Gastroesophageal sphincter (tissue), 4 donors: ENCODE results near the gene CHD9NB. TPM values are rescaled to one million over a fixed set of nuclear protein-coding genes. Genes with fewer than 3 reads are reported as not detected.

ENCODE experiments used
- ATAC-seq: fragments of 150-250 bp; one replicate; pipeline ENCODE4 v1.9.1; 2016; ENCODE audit warnings: mild to moderate bottlenecking, moderate library complexity
- H3K27ac ChIP-seq, 4 donors: fragments of 200-600 bp; sonication (generic) in 3 of 4; 1 replicate in 3 of 4; 2 replicates in 1 of 4; pipeline ENCODE4 v1.5.1; 2016 to 2019
- H3K27me3 ChIP-seq: fragments of 200-600 bp; sonication (generic); one replicate; pipeline ENCODE4 v1.5.1; 2019
- H3K36me3 ChIP-seq, 2 donors: fragments of 200-600 bp; sonication (generic); one replicate each; pipeline ENCODE4 v1.5.1; 2019; ENCODE audit warnings: control low read depth in 1 of 2
- H3K4me1 ChIP-seq, 3 donors: fragments of 200-600 bp; sonication (generic); 1 replicate in 2 of 3; 2 replicates in 1 of 3; pipeline ENCODE4 v1.5.1; 2016 to 2019; ENCODE audit warnings: control low read depth in 2 of 3
- H3K4me3 ChIP-seq, 2 donors: fragments of 200-600 bp; sonication (generic); one replicate each; pipeline ENCODE4 v1.5.1; 2019; ENCODE audit warnings: mild to moderate bottlenecking in 1 of 2, moderate library complexity in 1 of 2
- H3K9me3 ChIP-seq, 3 donors: fragments of 200-600 bp; sonication (generic); one replicate each; pipeline ENCODE4 v1.5.1; 2017 to 2019; ENCODE audit warnings: control low read depth in 2 of 3
- EP300 ChIP-seq: sonication (generic); formaldehyde crosslinking; IDR thresholded peaks from one replicate; pipeline ENCODE4 v1.6.1; 2017; ENCODE audit warnings: antibody characterized with exemption, mild to moderate bottlenecking
- POLR2A ChIP-seq, 2 donors: fragments of 450-650 bp; IDR thresholded peaks; one replicate each; pipeline ENCODE4 v1.6.1; 2017; ENCODE audit warnings: antibody characterized with exemption in 2 of 2, mild to moderate bottlenecking in 2 of 2, moderate library complexity in 1 of 2
- POLR2AphosphoS5 ChIP-seq: sonication (generic); formaldehyde crosslinking; IDR thresholded peaks from one replicate; pipeline ENCODE4 v1.6.1; 2017; ENCODE audit warnings: antibody characterized with exemption
- WGBS, 2 donors: methylation state at CpG; one replicate each; pipeline ENCODE4 v1.1.5; 2018; ENCODE audit warnings: low coverage in 1 of 2; 5-methylcytosine and 5-hydroxymethylcytosine counted together
- total RNA-seq, 4 donors: library from RNA; depleted of rRNA; stranded (reverse); fragments of >200 nt; gene quantifications; one replicate each; pipeline ENCODE4 v1.1.0, GENCODE V29; 2016
- TF ChIP-seq, protein P1 (sequence below), 4 experiments: fragments of 200-600 bp in 2 of 4; fragments of 450-650 bp in 2 of 4; sonication (generic) in 1 of 4; IDR thresholded peaks; one replicate each; pipeline ENCODE4 v1.5.1; 2017 to 2019; ENCODE audit warnings: antibody characterized with exemption in 4 of 4, mild to moderate bottlenecking in 2 of 4, moderate library complexity in 2 of 4

The CHD9NB gene
- total RNA-seq, 4 donors from 2014 or later = 0.17 to 1.1 TPM; not detected in 2

DNA sequence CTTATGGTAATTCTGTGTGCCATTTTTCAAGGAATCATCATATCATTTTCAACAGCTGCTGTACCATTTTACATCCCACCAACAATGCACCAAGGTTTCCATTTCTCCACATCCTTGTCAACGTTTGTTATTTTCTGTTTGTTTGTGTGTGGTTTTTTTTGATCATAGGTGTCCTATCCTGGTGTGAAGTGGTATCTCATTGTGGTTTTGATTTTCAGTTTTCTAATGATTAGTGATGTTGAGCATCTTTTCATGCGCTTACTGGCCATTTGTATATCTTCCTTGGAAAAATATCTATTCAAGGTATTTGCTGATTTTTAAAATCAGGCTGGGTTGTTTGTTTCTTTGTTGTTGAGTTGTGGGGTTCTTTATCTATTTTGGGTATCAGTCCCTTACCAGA, 17.1 kb upstream of the CHD9NB start:
- H3K27ac ChIP-seq = no peak overlapping the region
- no peak overlapping the region for H3K4me3 ChIP-seq
- ATAC-seq = no peak
- no peaks in the 10 kb centered on the region for H3K27me3 ChIP-seq
- no peak for TF ChIP-seq POLR2AphosphoS5
- no peak for TF ChIP-seq EP300
- TF ChIP-seq, protein P1, sequence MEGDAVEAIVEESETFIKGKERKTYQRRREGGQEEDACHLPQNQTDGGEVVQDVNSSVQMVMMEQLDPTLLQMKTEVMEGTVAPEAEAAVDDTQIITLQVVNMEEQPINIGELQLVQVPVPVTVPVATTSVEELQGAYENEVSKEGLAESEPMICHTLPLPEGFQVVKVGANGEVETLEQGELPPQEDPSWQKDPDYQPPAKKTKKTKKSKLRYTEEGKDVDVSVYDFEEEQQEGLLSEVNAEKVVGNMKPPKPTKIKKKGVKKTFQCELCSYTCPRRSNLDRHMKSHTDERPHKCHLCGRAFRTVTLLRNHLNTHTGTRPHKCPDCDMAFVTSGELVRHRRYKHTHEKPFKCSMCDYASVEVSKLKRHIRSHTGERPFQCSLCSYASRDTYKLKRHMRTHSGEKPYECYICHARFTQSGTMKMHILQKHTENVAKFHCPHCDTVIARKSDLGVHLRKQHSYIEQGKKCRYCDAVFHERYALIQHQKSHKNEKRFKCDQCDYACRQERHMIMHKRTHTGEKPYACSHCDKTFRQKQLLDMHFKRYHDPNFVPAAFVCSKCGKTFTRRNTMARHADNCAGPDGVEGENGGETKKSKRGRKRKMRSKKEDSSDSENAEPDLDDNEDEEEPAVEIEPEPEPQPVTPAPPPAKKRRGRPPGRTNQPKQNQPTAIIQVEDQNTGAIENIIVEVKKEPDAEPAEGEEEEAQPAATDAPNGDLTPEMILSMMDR (IDR thresholded peaks at IDR 0.05) = no peak
- TF ChIP-seq POLR2A (IDR thresholded peaks at IDR 0.05) = no peak
- H3K9me3 ChIP-seq = no peaks in the 10 kb centered on the region
- peaks cover 0 to 58% (median 14%) of the 10 kb centered on the region in 3 donors for H3K4me1 ChIP-seq
- 82 to 84% methylated on average over 2 of the region's 2 CpGs for WGBS, 2 donors
- peaks cover 0 to 6% of the 10 kb centered on the region in 2 donors for H3K36me3 ChIP-seq

DNA sequence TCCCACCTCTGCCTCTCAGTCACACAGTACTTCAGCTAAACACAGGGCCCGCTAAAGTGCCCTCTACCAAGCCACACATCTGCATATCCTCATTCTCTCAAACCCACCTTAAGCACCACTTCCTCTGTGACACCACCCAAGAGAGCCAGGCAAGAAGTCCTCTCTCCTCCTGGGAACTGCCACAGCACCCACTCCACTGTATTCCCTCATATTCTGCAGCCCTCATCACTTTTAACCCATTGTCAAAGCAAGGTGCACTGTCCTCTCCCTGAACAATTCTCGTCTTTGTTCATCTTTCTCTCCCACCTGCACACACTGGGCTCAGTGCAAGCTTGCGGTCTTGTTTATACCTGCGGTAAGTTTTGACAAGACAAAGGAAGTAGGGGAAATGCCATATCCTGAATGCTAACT, 15.7 kb upstream of the CHD9NB start:
- Histone ChIP-seq H3K9me3 (no peaks in the 10 kb centered on the region), H3K4me1 (peaks cover 0 to 64% (median 14%) of the 10 kb centered on the region in 3 donors), H3K27ac (no peak overlapping the region), H3K4me3 (no peak overlapping the region), H3K27me3 (no peaks in the 10 kb centered on the region), H3K36me3 (peaks cover 0 to 6% of the 10 kb centered on the region in 2 donors)
- TF ChIP-seq, protein P1 (IDR thresholded peaks at IDR 0.05) = no peak
- TF ChIP-seq POLR2A (IDR thresholded peaks at IDR 0.05) = no peak
- no peak for TF ChIP-seq EP300
- no peak for TF ChIP-seq POLR2AphosphoS5
- no peak for ATAC-seq
- 81 to 84% methylated on average over 3 to 4 of the region's 4 CpGs for WGBS, 2 donors

DNA sequence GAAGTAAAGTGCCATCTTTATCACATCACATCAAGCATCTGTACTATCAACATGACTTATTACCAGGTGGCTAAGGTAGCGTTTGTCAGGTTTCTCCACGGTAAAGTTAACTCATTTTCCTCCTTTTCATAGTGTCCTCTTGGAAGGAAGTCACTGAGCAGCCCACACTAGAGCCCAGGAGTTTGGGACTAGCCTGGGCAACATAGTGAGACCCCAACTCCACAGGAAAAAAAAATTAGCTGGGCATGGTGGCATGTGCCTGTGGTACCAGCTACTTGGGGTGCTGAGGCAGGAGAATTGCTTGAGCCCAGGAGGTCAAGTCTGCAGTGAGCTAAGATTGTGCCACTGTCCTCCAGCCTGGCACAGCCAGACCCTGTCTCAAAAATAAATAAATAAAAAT, 15.0 kb upstream of the CHD9NB start:
- WGBS, 2 donors = 43 to 94% methylated on average over 1 to 2 of the region's 2 CpGs
- no peak overlapping the region for H3K27ac ChIP-seq
- H3K4me1 ChIP-seq = peaks cover 0 to 57% (median 14%) of the 10 kb centered on the region in 3 donors

DNA sequence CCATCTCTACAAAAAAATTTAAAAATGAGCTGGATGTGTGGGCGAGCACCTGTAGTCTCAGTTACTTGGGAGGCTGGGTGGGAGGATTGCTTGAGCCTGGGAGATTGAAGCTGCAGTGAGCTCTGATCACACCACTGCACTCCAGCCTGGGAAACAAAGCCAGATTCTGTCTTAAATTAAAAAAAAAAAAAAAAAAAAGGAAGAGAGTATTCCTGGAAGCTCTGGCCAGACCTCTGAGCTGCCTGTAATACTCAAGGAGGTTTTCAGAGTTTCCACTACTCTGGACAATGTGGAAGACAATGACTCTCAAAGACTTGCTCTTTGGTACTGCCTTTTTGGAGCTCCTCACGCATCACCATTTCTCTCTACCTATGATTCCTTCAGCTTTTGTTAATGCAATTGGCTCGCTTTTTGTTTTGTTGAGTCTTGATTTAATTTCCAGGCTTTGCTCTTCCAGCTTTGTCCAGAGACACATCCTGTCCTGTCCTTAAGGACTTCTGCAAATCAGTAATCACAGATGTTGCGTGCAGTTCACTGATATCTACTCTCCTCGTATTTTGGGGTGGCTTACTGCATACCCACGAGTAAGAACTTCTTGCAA, 12.9 kb upstream of the CHD9NB start:
- Histone ChIP-seq H3K27me3 (no peaks in the 10 kb centered on the region), H3K4me3 (no peak overlapping the region), H3K36me3 (peaks cover 0 to 6% of the 10 kb centered on the region in 2 donors), H3K27ac (peak overlapping the region in 3 of 4 donors; percentile 43 to 49 (median 43)), H3K4me1 (peaks cover 0 to 46% (median 10%) of the 10 kb centered on the region in 3 donors), H3K9me3 (no peaks in the 10 kb centered on the region)
- 70% methylated on average over 5 to 6 of the region's 6 CpGs for WGBS, 2 donors
- TF ChIP-seq, protein P1 (IDR thresholded peaks at IDR 0.05) = no peak
- TF ChIP-seq POLR2A (IDR thresholded peaks at IDR 0.05) (no peak), POLR2AphosphoS5 (no peak)
- ATAC-seq = peak; percentile 48

More for the DNA sequence above, 15.0 kb upstream of the CHD9NB start:
- TF ChIP-seq, protein P1 (IDR thresholded peaks at IDR 0.05) = no peak
- TF ChIP-seq POLR2AphosphoS5 (no peak), EP300 (no peak), POLR2A (IDR thresholded peaks at IDR 0.05) (no peak)
- no peaks in the 10 kb centered on the region for H3K9me3 ChIP-seq
- H3K27me3 ChIP-seq = no peaks in the 10 kb centered on the region
- H3K36me3 ChIP-seq = peaks cover 0 to 6% of the 10 kb centered on the region in 2 donors
- ATAC-seq = no peak
- no peak overlapping the region for H3K4me3 ChIP-seq

DNA sequence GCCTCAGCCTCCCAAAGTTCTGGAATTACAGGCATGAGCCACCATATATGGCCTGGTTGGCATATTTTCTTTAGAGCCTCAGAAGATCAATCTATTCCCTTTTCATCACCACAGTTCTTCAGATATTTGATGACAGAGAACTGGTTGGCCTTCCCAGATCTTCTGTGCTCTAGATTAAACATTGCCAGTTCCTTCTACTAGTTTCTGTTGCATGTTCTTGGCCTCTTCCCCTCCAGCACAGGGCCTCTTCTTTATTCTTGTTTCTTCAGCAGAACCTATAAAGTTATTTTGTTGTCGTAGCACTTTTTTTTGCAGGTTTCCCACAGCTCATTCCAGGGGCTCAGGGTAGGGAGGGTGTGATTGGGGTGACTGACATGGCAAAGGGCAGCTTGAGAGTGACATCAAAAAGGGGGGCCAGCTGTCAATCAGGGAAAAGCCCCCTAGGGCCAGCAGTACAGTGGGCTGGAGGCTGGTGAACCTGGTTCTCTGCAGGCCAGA, 11.4 kb upstream of the CHD9NB start:
- Histone ChIP-seq H3K4me3 (no peak overlapping the region), H3K36me3 (peaks cover 0 to 6% of the 10 kb centered on the region in 2 donors), H3K27ac (peak overlapping the region in 1 of 4 donors; percentile 49), H3K9me3 (no peaks in the 10 kb centered on the region), H3K27me3 (no peaks in the 10 kb centered on the region), H3K4me1 (peaks cover 0 to 41% (median 10%) of the 10 kb centered on the region in 3 donors)
- WGBS, 2 donors = 90 to 100% methylated on average over 1 of the region's 1 CpG
- TF ChIP-seq, protein P1 (IDR thresholded peaks at IDR 0.05) = no peak
- TF ChIP-seq EP300 = no peak
- no peak for TF ChIP-seq POLR2AphosphoS5
- no peak for TF ChIP-seq POLR2A (IDR thresholded peaks at IDR 0.05)
- ATAC-seq = no peak
